Ovary (tissue), 3 donors: ENCODE data around the gene ASB1.

Experiments used
- CTCF ChIP-seq, 3 donors: fragments of 450-650 bp in 2 of 3; fragments of 200-600 bp in 1 of 3; IDR thresholded peaks; one replicate each; pipeline versions ENCODE4 v1.5.1 to v1.8.0; 2016 to 2022; ENCODE audit warnings: antibody characterized with exemption in 3 of 3, mild to moderate bottlenecking in 1 of 3
- EP300 ChIP-seq: sonication (generic); formaldehyde crosslinking; IDR thresholded peaks from one replicate; pipeline ENCODE4 v1.6.1; 2017; ENCODE audit warnings: antibody characterized with exemption
- POLR2A ChIP-seq: fragments of 450-650 bp; IDR thresholded peaks from one replicate; pipeline ENCODE4 v1.6.1; 2017; ENCODE audit warnings: antibody characterized with exemption, mild to moderate bottlenecking, moderate library complexity
- donor health status: DM: no; HTN: no; CAD: no.

- TF ChIP-seq CTCF (IDR thresholded peaks at IDR 0.05) (no peak), POLR2A (no peak), EP300 (no peak)
These were observed 62.7 kb downstream of the ASB1 start for GRCh38 chr2:238489431-238489830.
